ENCODE results near the gene CEP89.
"Not testable (repeated sequence)": the region's sequence is repeated elsewhere in the genome, so short reads cannot be mapped to it uniquely, and the experiment has no call there.

The CEP89 gene

GRCh38 chr19:32868206-32868950, 103.4 kb downstream of the CEP89 start:
- no peak for DNase-seq (ENCODE audit: low read depth)

GRCh38 chr19:32867436-32867835, 104.3 kb downstream of the CEP89 start:
- DNase-seq (ENCODE audit: low read depth), result not testable (repeated sequence)

DNA sequence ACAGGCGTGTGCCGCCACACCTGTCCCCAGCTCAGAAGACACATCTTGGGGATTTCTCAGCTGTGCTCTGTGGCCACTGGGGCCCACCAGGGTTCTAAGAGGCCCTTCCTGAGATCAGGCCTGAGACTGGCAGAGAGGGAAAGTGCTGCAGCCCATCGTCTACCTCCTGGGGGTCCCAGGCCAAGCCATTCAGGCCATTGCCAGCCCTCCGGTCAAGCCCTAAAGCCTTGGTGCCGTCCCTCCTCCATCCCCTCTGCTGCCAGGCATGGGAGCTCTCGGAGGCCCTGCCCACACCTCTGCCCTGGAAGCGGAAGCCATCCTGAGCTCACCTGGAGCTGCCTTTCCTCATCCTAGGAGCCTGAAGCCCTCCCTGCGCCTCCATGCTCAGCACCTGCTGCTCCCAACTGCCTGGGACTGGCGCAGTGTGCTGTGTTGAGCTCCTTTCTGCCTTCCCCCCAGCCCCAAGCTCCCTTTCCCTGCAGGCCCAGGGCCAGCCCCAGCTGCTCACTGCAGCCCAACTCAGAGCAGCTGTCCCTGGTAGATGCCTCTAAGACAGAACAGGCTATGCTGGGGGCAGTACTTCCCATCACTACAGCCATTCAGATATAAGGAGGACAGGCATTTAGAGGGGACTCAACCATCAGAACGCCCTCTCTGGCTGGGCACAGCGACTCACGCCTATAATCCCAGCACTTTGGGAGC, 105.0 kb downstream of the CEP89 start:
- DNase-seq (ENCODE audit: low read depth), result no peak

DNA sequence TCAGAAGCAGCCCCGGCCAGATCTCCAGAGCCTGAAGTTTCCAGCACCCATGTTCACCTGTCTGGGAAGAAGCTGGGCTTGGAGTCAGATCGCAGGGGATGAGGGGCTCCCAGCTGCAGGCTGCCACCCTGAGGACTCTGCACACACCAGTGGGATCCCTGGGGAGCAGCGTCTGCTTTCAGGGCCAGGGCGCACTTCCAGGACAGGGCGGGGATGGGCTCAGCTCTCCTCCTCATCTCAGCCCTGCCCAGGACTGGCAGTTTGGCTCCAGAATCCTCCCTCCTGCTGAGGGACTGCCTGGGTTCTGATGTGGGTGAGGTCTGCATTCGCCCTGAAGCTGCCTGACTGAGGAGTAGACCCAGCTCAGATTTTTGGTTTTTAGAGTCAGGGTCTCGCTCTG, 105.7 kb downstream of the CEP89 start:
- DNase-seq (ENCODE audit: low read depth), result no peak

DNA sequence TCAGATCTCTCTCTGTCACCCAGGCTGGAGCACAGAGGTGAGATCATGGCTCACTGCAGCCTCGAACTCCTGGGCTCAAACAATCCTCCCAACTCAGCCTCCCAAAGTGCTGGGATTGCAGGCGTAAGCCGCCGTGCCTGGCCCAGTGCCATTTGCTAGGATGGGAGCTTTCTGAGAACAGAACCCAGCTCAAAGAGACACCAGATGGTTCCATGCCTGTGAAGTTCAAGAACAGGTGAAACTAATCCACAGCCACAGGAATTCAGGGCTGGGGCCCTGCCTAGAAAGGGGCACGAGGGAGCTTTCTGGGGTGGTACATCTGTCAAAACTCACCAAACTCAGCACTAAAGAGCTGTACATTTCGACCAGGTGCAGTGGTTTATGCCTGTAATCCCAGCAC, 106.4 kb downstream of the CEP89 start:
- DNase-seq (ENCODE audit: low read depth), result no peak

DNA sequence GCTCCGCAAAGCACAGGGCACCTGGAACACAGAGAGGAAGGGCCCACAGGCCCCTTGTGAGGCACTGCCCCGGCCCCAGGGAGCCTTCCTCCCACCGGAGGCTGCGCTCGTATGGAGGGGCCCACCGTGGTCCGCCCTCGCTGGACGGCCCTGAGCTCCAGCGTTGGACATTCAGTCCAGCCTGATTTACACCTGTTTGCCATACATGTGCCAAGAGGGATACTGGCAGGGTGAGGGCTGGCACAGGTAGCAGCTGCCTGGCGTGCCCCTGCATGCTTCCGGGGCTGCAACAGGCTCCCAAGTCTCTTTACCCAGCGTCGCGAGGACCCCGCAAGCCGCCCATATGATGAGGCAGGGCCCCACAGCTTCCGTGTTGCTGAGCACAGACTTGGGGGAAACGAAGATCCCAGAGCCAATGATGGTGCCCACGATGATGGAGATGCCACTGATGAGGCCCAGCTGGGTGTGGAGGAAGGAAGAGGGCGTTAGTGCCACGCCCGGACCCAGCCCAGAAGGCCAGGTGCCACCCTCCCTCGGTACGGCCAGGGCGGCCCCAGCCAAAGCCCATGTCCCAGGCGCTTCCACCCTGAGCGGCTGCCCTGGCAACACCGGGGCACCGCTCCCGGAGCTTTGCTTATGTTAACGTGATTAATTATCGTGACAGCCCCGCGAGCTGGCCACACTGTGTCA, 107.3 kb downstream of the CEP89 start:
- DNase-seq (ENCODE audit: low read depth), result no peak

DNA sequence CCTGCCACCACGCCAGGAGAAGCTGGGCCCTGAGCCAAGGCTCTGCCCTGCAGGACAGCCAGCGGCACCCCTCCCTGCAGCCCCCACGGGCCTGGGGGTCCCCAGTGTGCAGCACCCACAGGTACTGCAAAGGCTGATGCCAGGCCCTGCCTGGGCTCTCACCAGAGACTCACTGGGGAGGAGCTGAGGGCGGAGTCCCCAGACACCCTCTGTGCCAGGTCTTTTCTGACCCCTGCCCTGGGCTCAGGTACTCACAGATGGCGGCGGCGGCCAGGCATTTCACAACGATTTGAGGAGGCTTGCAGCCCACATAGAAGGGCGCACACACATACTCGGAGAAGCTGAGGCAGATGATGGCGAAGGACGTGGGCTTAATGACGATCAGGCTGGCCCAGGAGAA, 107.9 kb downstream of the CEP89 start:
- no peak for DNase-seq (ENCODE audit: low read depth)

DNA sequence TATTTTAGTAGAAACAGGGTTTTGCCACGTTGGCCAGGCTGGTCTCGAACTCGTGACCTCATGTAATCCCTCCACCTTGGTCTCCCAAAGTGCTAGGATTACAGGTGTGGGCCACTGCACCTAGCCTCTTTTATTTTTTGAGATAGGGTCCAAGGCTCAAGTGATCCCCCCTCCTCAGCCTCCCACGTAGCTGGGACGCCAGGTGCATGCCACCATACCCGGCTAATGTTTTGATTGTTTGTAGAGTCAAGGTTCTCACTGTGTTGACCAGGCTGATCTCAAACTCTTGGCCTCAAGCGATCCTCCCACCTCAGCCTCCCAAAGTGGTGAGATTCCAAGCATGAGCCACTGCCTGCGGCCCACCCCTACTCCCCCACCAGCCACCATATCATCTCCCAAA, 108.5 kb downstream of the CEP89 start:
- no peak for DNase-seq (ENCODE audit: low read depth)

DNA sequence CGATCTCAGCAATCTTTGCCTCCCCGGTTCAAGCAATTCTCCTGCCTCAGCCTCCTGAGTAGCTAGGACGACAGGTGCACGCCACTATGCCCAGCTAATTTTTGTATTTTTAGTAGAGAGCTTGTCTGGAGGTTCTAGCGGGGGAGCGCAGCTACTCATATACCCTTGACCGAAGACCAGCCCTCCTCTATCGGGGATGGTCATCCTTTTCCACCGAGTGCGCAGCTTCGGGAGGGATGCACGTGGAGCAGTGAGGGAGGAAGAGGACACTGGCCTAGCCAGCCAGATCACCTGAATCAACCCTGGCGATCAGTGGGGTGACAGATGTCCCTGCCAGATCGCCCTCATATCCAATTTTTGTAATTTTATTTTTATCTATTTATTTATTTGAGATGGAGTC, 109.0 kb downstream of the CEP89 start:
- DNase-seq (ENCODE audit: low read depth), result no peak

DNA sequence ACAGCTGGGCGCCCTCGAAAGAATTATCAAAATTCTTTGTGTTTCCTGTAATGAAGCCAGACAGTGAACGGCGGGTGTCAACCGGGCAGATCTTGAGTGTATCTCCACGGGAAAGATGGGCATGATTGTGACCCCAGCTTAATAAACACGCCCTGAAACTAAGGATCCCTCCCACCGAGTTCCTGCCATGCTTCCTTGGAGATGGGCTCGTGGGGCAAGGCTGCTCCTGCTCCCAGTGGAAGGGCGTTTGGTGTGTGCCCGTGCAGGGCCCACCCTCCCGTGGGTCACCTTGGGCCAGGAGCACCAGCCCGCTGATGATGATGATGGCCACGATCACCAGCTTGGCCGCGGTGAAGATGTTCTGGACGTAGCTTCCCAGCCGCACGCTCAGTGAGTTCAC, 109.6 kb downstream of the CEP89 start:
- no peak for DNase-seq (ENCODE audit: low read depth)

DNA sequence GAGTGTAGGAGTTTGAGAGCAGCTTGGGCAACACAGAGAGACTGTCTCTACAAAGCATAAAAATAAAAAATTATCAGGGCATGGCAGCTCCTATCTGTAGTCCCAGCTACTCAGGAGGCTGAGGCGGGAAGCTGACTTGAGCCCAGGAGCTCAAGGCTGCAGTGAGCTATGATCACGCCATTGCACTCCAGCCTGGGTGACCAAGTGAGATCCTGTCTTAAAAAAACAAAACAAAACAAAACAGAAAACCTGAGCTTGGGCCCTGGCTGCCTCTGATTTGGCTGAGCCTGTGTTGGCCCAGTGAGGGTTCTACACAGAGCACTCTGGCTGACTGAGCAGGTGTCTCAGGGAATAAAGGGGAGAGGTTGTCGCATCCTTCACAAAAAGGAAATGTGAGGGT, 110.2 kb downstream of the CEP89 start:
- no peak for DNase-seq (ENCODE audit: low read depth)

- DNase-seq (ENCODE audit: low read depth), result no peak
These were observed 112.2 kb downstream of the CEP89 start for GRCh38 chr19:32859591-32859990.

GRCh38 chr19:32858559-32858958, 113.2 kb downstream of the CEP89 start:
- DNase-seq (ENCODE audit: low read depth), result no peak

DNA sequence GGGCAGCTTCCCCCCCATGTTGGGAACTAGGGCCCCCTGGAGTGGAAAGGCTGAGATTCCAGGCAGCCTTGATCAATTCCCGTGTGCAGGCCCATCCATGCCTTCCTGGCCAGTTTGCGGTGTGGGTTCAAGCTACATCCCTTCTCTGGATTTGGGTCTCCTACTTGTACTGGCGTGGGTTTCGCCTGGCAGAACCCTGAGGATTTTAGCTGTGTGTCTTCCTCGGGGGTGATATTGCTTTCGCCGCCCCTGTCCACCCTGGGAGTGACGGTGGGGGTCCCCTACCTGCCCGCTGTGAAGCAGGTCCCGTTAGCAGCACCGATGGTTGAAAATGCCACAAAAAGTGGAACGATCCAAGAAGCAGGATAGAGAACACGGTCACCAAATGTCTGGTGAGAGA, 113.6 kb downstream of the CEP89 start:
- no peak for DNase-seq (ENCODE audit: low read depth)

DNA sequence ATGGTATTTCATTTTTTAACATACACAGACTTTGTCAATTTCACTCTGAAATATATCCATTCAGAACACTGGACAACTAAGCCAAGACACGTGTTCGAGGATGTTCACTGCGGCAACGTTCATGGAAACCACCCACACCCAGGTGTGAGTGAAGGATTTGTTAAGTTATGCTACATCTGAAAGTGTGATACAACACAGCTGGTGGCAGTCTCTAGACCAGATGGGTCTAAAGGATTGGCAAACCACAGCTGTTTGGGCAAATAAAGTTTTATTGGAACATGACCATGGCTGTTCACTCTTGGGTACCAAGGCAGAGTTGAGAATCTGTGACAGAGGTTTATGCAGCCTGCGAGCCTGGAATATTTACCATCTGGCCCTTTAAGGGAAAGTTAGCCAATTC, 114.2 kb downstream of the CEP89 start:
- no peak for DNase-seq (ENCODE audit: low read depth)

GRCh38 chr19:32856818-32857217, 114.9 kb downstream of the CEP89 start:
- DNase-seq (ENCODE audit: low read depth), result not testable (repeated sequence)

- no peak for DNase-seq (ENCODE audit: low read depth)
These were observed 119.5 kb downstream of the CEP89 start for GRCh38 chr19:32852216-32852615.

DNA sequence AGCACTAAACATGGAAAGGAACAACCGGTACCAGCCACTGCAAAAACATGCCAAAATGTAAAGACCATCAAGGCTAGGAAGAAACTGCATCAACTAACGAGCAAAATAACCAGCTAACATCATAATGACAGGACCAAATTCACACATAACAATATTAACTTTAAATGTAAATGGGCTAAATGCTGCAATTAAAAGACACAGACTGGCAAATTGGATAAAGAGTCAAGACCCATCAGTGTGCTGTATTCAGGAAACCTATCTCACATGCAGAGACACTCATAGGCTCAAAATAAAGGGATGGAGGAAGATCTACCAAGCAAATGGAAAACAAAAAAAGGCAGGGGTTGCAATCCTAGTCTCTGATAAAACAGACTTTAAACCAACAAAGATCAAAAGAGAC, 123.7 kb downstream of the CEP89 start:
- DNase-seq (ENCODE audit: low read depth), result not testable (repeated sequence)

GRCh38 chr19:32843716-32844245, 128.0 kb downstream of the CEP89 start:
- no peak for DNase-seq (ENCODE audit: low read depth)

- DNase-seq (ENCODE audit: low read depth), result no peak
These were observed 129.7 kb downstream of the CEP89 start for GRCh38 chr19:32842061-32842460.

GRCh38 chr19:32837531-32837930, 134.2 kb downstream of the CEP89 start:
- DNase-seq (ENCODE audit: low read depth), result no peak

DNA sequence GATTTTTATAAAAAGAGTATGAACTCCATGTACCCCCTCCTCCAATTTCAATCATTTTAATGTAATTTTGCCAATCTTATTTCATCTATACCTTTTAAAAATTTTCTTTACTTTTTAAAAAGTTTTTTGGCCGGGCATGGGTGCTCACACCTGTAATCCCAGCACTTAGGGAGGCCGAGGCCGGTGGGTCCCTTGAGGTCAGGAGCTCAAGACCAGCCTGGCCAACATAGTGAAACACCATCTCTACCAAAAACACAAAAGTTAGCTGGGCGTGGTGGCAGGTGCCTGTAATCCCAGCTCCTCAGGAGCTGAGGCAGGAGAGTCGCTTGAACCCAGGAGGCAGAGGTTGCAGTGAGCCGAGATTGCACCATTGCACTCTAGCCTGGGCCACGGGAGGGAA, 138.4 kb downstream of the CEP89 start:
- DNase-seq (ENCODE audit: low read depth), result not testable (repeated sequence)

- DNase-seq (ENCODE audit: low read depth), result not testable (repeated sequence)
These were observed 138.9 kb downstream of the CEP89 start for GRCh38 chr19:32832825-32833224.

Measured in activated gamma-delta T cell treated with anti-CD3 and anti-CD28 coated beads, Interleukin-2, amount 50 U/mL, for 16 hours (primary cell).